OCI-LY1 (cell line): ENCODE measurements around the gene ACTG1.
A peak's percentile ranks its signal among the peaks of the same experiment; 100 is the strongest.

Experiments used
- H2AFZ ChIP-seq: fragments of 200-600 bp; sonication (generic), shearing (Covaris generic); 2 replicates; pipeline ENCODE4 v1.6.0; 2014; ENCODE audit warnings: antibody characterized with exemption, mild to moderate bottlenecking, low read length
- H3F3A ChIP-seq: fragments of 200-600 bp; sonication (generic), shearing (Covaris generic); 2 replicates; pipeline ENCODE4 v1.6.0; 2014; ENCODE audit warnings: mild to moderate bottlenecking, antibody characterized with exemption, low read length, moderate library complexity; ENCODE audit not compliant: insufficient read depth
- H3K27ac ChIP-seq: fragments of 200-600 bp; sonication (generic); 2 replicates; pipeline ENCODE4 v1.5.1; 2014; ENCODE audit warnings: low read length, mixed run types, mild to moderate bottlenecking, low read depth; ENCODE audit not compliant: poor library complexity, severe bottlenecking
- H3K27me3 ChIP-seq: fragments of 200-600 bp; sonication (generic); 2 replicates; pipeline ENCODE4 v1.6.0; 2014; ENCODE audit warnings: antibody characterized with exemption, mild to moderate bottlenecking, low read length, moderate library complexity; ENCODE audit not compliant: insufficient read depth
- H3K36me3 ChIP-seq: fragments of 200-600 bp; sonication (generic); 2 replicates; pipeline ENCODE4 v1.6.1; 2014; ENCODE audit warnings: mild to moderate bottlenecking, antibody characterized with exemption, low read length, moderate library complexity, mixed read lengths; ENCODE audit not compliant: insufficient read depth
- H3K4me1 ChIP-seq: fragments of 200-600 bp; sonication (generic); 2 replicates; pipeline ENCODE4 v1.5.1; 2014; ENCODE audit warnings: mild to moderate bottlenecking, low read length, moderate library complexity; ENCODE audit not compliant: insufficient read depth, severe bottlenecking
- H3K4me2 ChIP-seq: fragments of 200-600 bp; sonication (generic), shearing (Covaris generic); 2 replicates; pipeline ENCODE4 v1.6.1; 2014; ENCODE audit warnings: low read length
- H3K4me3 ChIP-seq: fragments of 200-600 bp; sonication (generic); 2 replicates; pipeline ENCODE4 v1.5.1; 2014; ENCODE audit warnings: low read length, low read depth, mild to moderate bottlenecking, mixed read lengths; ENCODE audit not compliant: poor library complexity, severe bottlenecking
- H3K79me2 ChIP-seq: fragments of 200-600 bp; shearing (Covaris generic); 2 replicates; pipeline ENCODE4 v1.6.1; 2016; ENCODE audit warnings: mixed run types, low read length, mixed read lengths; ENCODE audit not compliant: insufficient read depth
- H3K9ac ChIP-seq: fragments of 200-600 bp; sonication (generic), shearing (Covaris generic); 2 replicates; pipeline ENCODE4 v1.6.1; 2014; ENCODE audit warnings: mild to moderate bottlenecking, low read length, mixed read lengths
- H3K9me2 ChIP-seq: fragments of 200-600 bp; sonication (generic), shearing (Covaris generic); 2 replicates; pipeline ENCODE4 v1.6.1; 2014; ENCODE audit warnings: low read depth, mild to moderate bottlenecking, low read length, mixed read lengths
- H3K9me3 ChIP-seq: fragments of 200-600 bp; shearing (Covaris generic); 2 replicates; pipeline ENCODE4 v1.6.1; 2014; ENCODE audit warnings: low read length, mixed read lengths
- H4K20me1 ChIP-seq: fragments of 200-600 bp; sonication (generic), shearing (Covaris generic); 2 replicates; pipeline ENCODE4 v1.6.0; 2016; ENCODE audit warnings: mild to moderate bottlenecking, low read length; ENCODE audit not compliant: insufficient read depth
- CTCF ChIP-seq: fragments of 200-600 bp; sonication (generic), shearing (Covaris generic); IDR thresholded peaks from 2 replicates; pipeline ENCODE4 v1.5.1; 2017; ENCODE audit warnings: mild to moderate bottlenecking, antibody characterized with exemption, low read length, moderate library complexity, mixed read lengths
- EZH2 ChIP-seq: fragments of 200-600 bp; sonication (generic), shearing (Covaris generic); IDR thresholded peaks from 2 replicates; pipeline ENCODE4 v1.8.0; 2017; ENCODE audit warnings: borderline replicate concordance, mixed run types, mild to moderate bottlenecking, antibody characterized with exemption, low read length, moderate library complexity, mixed read lengths

Gene ACTG1

DNA sequence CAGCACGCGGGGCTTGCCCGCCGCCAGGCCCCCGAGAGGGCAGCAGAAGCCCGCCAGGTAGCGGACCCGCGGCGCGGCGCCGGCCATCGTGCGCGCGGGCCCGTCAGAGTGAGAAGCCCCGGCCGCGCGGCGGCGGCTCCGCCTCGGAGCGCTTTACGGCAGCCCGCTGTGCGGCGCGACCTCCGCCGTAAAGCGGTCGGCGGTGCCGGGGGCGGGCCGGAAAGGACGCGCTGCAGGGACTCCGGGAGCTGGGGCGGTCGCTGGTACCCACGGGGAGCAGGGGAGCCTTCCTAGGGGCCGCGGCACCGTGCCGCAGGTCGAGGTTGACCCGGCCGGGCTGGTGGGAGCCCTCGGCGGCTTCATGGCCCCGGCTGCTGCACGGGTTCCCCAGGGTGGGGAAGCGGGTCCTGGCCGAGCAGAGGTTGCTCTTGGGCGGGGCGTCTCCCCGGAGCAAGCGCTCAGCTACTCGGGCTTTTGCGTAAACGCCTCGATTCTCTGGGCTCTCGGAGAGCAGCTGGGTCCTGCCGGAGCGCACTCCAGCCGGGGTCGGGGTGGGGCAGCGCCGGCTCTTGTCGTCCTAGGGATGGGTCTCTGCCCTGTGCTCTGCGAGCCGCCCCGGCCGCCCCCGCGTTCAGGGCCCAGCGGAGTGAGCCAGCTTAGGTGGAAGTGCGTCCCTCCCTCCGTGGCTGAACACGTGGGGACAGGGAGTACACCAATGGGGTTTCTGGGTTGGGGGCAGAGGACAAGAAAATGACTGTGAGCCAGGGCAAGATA, 39.8 kb upstream of the ACTG1 start, which contains the start of gene FAAP100:
TSS of gene FAAP100 (minus strand) at position 110 of the 774 bp plus-strand sequence. CDS start at position 87, 23 bp downstream.
- Histone ChIP-seq H3K9me3 (no peaks in the 10 kb centered on the region), H2AFZ (0 out of 2 replicates have a peak within 1 kb of the TSS, but pooled peaks have one; percentile 17), H3K36me3 (peaks cover 41% of the 10 kb centered on the region), H3K4me1 (peaks cover 23% of the 10 kb centered on the region), H3K79me2 (no peaks in the 10 kb centered on the region), H3K27me3 (no peaks in the 10 kb centered on the region), H3F3A (no peaks in the 10 kb centered on the region), H4K20me1 (no peaks in the 10 kb centered on the region), H3K9ac (peak within 1 kb of the TSS; percentile 95), H3K27ac (peak within 1 kb of the TSS; percentile 73), H3K4me3 (peak within 1 kb of the TSS; percentile 84), H3K9me2 (no peaks in the 10 kb centered on the region), H3K4me2 (peak within 1 kb of the TSS; percentile 77)
- TF ChIP-seq CTCF: no peak

DNA sequence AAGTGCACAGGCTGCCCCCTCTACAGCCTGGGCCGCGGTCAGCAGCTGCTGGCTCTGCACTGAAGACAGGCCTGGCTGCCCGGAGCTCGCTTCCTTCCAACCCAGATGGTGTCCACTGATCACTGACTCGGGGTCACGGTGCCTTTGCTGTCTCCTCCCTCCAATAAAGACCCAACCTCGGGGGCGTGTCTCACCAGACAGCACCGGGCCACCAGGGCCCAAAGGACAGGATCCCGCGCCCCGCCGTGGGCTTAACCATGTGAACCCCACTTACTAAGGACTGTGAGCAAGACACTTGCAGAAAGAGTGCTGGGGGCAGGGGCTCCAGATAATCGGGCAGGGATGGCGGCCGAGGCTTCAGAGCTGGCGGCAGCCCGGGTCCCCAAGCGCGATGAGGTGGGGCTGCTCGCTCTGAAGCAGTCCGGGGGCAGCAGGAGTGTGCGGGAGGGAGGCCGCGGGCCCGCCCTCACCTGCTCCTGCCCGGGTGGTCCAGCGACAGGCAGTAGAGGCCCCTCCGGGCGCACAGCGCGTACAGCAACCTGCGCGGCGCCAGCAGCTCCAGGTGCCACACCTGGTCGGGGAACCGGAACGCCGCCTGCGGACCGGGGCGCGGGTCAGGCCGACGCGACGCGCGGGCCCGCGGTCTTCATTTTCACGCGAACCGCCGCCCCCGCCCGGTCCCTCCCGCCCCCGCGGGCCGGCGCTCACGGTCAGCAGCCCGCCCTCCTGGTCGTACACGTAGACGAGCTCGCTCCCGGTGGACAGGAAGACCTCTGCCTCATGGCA, 39.1 kb upstream of the ACTG1 start:
- no peaks in the 10 kb centered on the region for H4K20me1 ChIP-seq
- no peaks in the 10 kb centered on the region for H3K9me3 ChIP-seq
- H2AFZ ChIP-seq: no peak overlapping the region
- H3K4me3 ChIP-seq: peak overlapping the region; percentile 84
- H3K9ac ChIP-seq: peak overlapping the region; percentile 95
- H3K27ac ChIP-seq: no peak overlapping the region
- no peaks in the 10 kb centered on the region for H3K9me2 ChIP-seq
- no peak for TF ChIP-seq EZH2
- TF ChIP-seq CTCF: no peak
- peak overlapping the region; percentile 77 for H3K4me2 ChIP-seq
- H3K79me2 ChIP-seq: no peaks in the 10 kb centered on the region
- no peaks in the 10 kb centered on the region for H3K27me3 ChIP-seq
- peaks cover 39% of the 10 kb centered on the region for H3K36me3 ChIP-seq
- H3F3A ChIP-seq: no peaks in the 10 kb centered on the region
- peaks cover 23% of the 10 kb centered on the region for H3K4me1 ChIP-seq

- peak overlapping the region; percentile 84 for H3K4me3 ChIP-seq
- H4K20me1 ChIP-seq: no peaks in the 10 kb centered on the region
- no peaks in the 10 kb centered on the region for H3K9me3 ChIP-seq
- no peak overlapping the region for H3K27ac ChIP-seq
- no peaks in the 10 kb centered on the region for H3K27me3 ChIP-seq
- no peaks in the 10 kb centered on the region for H3K79me2 ChIP-seq
- peak overlapping the region; percentile 77 for H3K4me2 ChIP-seq
- no peak for TF ChIP-seq CTCF
- no peak for TF ChIP-seq EZH2
- H3F3A ChIP-seq: no peaks in the 10 kb centered on the region
- H3K36me3 ChIP-seq: peaks cover 39% of the 10 kb centered on the region; the same call in 1 of the 2 replicates
- no peak overlapping the region for H2AFZ ChIP-seq
- peaks cover 23% of the 10 kb centered on the region for H3K4me1 ChIP-seq
- peak overlapping the region; percentile 95 for H3K9ac ChIP-seq
- no peaks in the 10 kb centered on the region for H3K9me2 ChIP-seq
Measured at GRCh38 chr17:81550830-81551457, 38.3 kb upstream of the ACTG1 start.
